ENCODE results near the gene SNPH.

GRCh38 chr20:1283522-1284510 lies 17.7 kb downstream of the SNPH start:
- TF ChIP-seq CTCF (IDR thresholded peaks at IDR 0.05) = no peak
- no peak for TF ChIP-seq POLR2A (IDR thresholded peaks at IDR 0.05)
